K562 (cell line): ENCODE measurements around the gene MYO16. TPM values are rescaled to one million over a fixed set of nuclear protein-coding genes. Genes with fewer than 3 reads are reported as not detected.

ENCODE experiments used
- ATAC-seq: fragments of 200-7000 bp; cut with Tn5 transposase; 3 replicates; pipeline ENCODE4 v1.9.1; 2020; ENCODE audit warnings: moderate library complexity
- BruUV-seq: library from RNA; stranded (reverse); fragments of 400-500 nt; replicated peaks from 2 replicates; lab custom pipeline; 2021; lab: Mats Ljungman, UMichigan
- CTCF ChIA-PET: fragments of 300-600 bp; formaldehyde crosslinking; extraction: SDS; loops from one replicate; lab custom pipeline; 2021; ENCODE audit warnings: low intra/inter-chr PET ratio; lab: Yijun Ruan, JAX
- POLR2A ChIA-PET: fragments of 300-600, 350-650 bp; sonication (Branson Sonifier 250); formaldehyde crosslinking; extraction: SDS; loops from one replicate; lab custom pipeline; 2021; ENCODE audit warnings: antibody characterized with exemption, inconsistent platforms; lab: Yijun Ruan, JAX
- DNase-seq, 4 experiments: peaks; one replicate each; pipeline versions ENCODE4 v3.0.0 to v3.0.0-alpha.2; 2011 to 2018; ENCODE audit warnings: low spot score in 3 of 4, mixed read lengths in 3 of 4; ENCODE audit errors: extremely low read depth in 1 of 4
- FAIRE-seq: peaks from 2 replicates; lab custom pipeline; 2011; peaks lifted over from hg19 to GRCh38; lab: Jason Lieb, UNC
- H2AFZ ChIP-seq: 2 replicates; pipeline ENCODE4 v1.6.0; 2011; ENCODE audit warnings: low read depth, low read length, control low read depth, inconsistent platforms
- H3K27ac ChIP-seq: fragments of 200-600 bp; 3 replicates; pipeline ENCODE4 v1.8.0; 2011; ENCODE audit warnings: low read depth, mild to moderate bottlenecking, control low read depth, inconsistent platforms, low read length, moderate library complexity, mixed read lengths; ENCODE audit errors: extremely low read depth
- H3K27me3 ChIP-seq, 2 experiments: fragments of 300-600 bp in 1 of 2; 2 replicates in 1 of 2; 3 replicates in 1 of 2; pipeline versions ENCODE4 v1.6.0 to v1.8.0; 2011; ENCODE audit warnings: inconsistent platforms in 2 of 2, low read length in 2 of 2, mild to moderate bottlenecking in 1 of 2, mixed read lengths in 1 of 2, moderate library complexity in 1 of 2; ENCODE audit not compliant: control insufficient read depth in 2 of 2, insufficient read depth in 2 of 2
- H3K36me3 ChIP-seq: fragments of 300-600 bp; 3 replicates; pipeline ENCODE4 v1.8.0; 2011; ENCODE audit warnings: mild to moderate bottlenecking, low read length, inconsistent platforms; ENCODE audit not compliant: control insufficient read depth, insufficient read depth
- H3K4me1 ChIP-seq, 2 experiments: fragments of 200-600 bp in 1 of 2; replicated peaks in 1 of 2; 2 replicates in 1 of 2; 3 replicates in 1 of 2; pipeline versions ENCODE4 v1.5.1 to v1.8.0; 2011; ENCODE audit warnings: inconsistent platforms in 2 of 2, low read length in 2 of 2, mild to moderate bottlenecking in 1 of 2, mixed read lengths in 1 of 2, moderate library complexity in 1 of 2; ENCODE audit not compliant: control insufficient read depth in 2 of 2, insufficient read depth in 2 of 2
- H3K4me2 ChIP-seq: 2 replicates; pipeline ENCODE4 v1.6.1; 2011; ENCODE audit warnings: low read length, control low read depth, inconsistent platforms, mixed read lengths; ENCODE audit not compliant: insufficient read depth
- H3K4me3 ChIP-seq: fragments of 200-600 bp; sonication (generic), shearing (Covaris generic); 2 replicates; pipeline ENCODE4 v1.5.1; 2016; ENCODE audit warnings: control low read depth, inconsistent platforms
- H3K79me2 ChIP-seq: fragments of 200-600 bp; 3 replicates; pipeline ENCODE4 v1.8.0; 2011; ENCODE audit warnings: low read length, inconsistent platforms; ENCODE audit not compliant: control insufficient read depth, insufficient read depth
- H3K9ac ChIP-seq, 2 experiments: 2 replicates each; pipeline versions ENCODE4 v1.6.0 to v1.6.1; 2011; ENCODE audit warnings: low read depth in 2 of 2, low read length in 2 of 2, control low read depth in 1 of 2, inconsistent platforms in 1 of 2, mild to moderate bottlenecking in 1 of 2, mixed read lengths in 1 of 2; ENCODE audit not compliant: insufficient read depth in 1 of 2
- H3K9me1 ChIP-seq: one replicate; pipeline ENCODE4 v1.6.0; 2011; ENCODE audit warnings: inconsistent platforms, mild to moderate bottlenecking, low read length, moderate library complexity; ENCODE audit not compliant: control insufficient read depth, insufficient read depth
- H3K9me3 ChIP-seq: replicated peaks from 2 replicates; pipeline ENCODE4 v1.5.1; 2011; ENCODE audit warnings: low read depth, low read length, inconsistent platforms; ENCODE audit not compliant: control insufficient read depth, insufficient read depth
- H4K20me1 ChIP-seq: replicated peaks from 2 replicates; pipeline ENCODE4 v1.6.1; 2011; ENCODE audit warnings: low read length, inconsistent platforms, mixed read lengths; ENCODE audit not compliant: control insufficient read depth, insufficient read depth
- AFF1 ChIP-seq, 2 experiments: fragments of 450-650 bp; IDR thresholded peaks; 2 replicates each; pipeline ENCODE4 v1.6.1; 2018; ENCODE audit warnings: mild to moderate bottlenecking in 2 of 2, low read depth in 1 of 2; ENCODE audit not compliant: partially characterized antibody in 2 of 2
- BRD9 ChIP-seq: fragments of 450-650 bp; IDR thresholded peaks from 2 replicates; pipeline ENCODE4 v1.6.1; 2018; ENCODE audit warnings: low read depth; ENCODE audit not compliant: partially characterized antibody
- CBFA2T2 ChIP-seq: fragments of 450-650 bp; conservative IDR thresholded peaks from 2 replicates; pipeline ENCODE4 v1.6.1; 2017; ENCODE audit warnings: mild to moderate bottlenecking
- CBX3 ChIP-seq, 2 experiments: IDR thresholded peaks; 1 replicate in 1 of 2; 2 replicates in 1 of 2; pipeline ENCODE4 v1.6.1; 2012; ENCODE audit warnings: inconsistent platforms in 2 of 2, low read length in 2 of 2, borderline replicate concordance in 1 of 2, control low read depth in 1 of 2
- GTF2B ChIP-seq: IDR thresholded peaks from 2 replicates; pipeline ENCODE4 v1.6.1; 2011; ENCODE audit not compliant: insufficient read length; ENCODE audit errors: extremely low read depth
- MBD2 ChIP-seq: sonication (generic); IDR thresholded peaks from 2 replicates; pipeline ENCODE4 v1.6.1; 2016; ENCODE audit warnings: low read depth, borderline replicate concordance
- PREB ChIP-seq: sonication (generic); formaldehyde crosslinking; IDR thresholded peaks from 2 replicates; pipeline ENCODE4 v1.8.1; 2023; ENCODE audit warnings: mild to moderate bottlenecking, missing genetic modification reagents
- RAD51 ChIP-seq: fragments of 450-650 bp; IDR thresholded peaks from 2 replicates; pipeline ENCODE4 v1.7.1; 2016; ENCODE audit warnings: low read depth, mild to moderate bottlenecking, borderline replicate concordance
- ZBTB33 ChIP-seq: sonication (generic); formaldehyde crosslinking; IDR thresholded peaks from 2 replicates; pipeline ENCODE4 v1.8.1; 2023; ENCODE audit warnings: mild to moderate bottlenecking, missing genetic modification reagents
- ZNF239 ChIP-seq: fragments of 250-450 bp; sonication (Bioruptor Pico); IDR thresholded peaks from 2 replicates; pipeline ENCODE4 v1.4.0; 2020; ENCODE audit warnings: mild to moderate bottlenecking
- ZNF507 ChIP-seq: conservative IDR thresholded peaks from 2 replicates; pipeline ENCODE4 v1.6.1; 2017; ENCODE audit warnings: missing genetic modification characterization, missing compliant biosample characterization
- ZNF699 ChIP-seq: fragments of 250-450 bp; sonication (Bioruptor Pico); IDR thresholded peaks from 2 replicates; pipeline ENCODE4 v1.8.0; 2021; ENCODE audit warnings: mild to moderate bottlenecking, moderate library complexity; ENCODE audit not compliant: insufficient replicate concordance
- WGBS: fragments of 100-300 bp; shearing (Covaris generic); methylation state at CpG from one replicate; pipeline ENCODE4 v1.1.6; 2016; ENCODE audit warnings: low coverage, mixed read lengths; ENCODE audit not compliant: insufficient coverage; ENCODE audit errors: missing lambda C conversion rate; 5-methylcytosine and 5-hydroxymethylcytosine counted together
- in situ Hi-C: fragments of 300-500 bp; cut with MboI; formaldehyde crosslinking; loops from 4 replicates; pipeline ENCODE4 v1.15.0; 2018; ENCODE audit warnings: inconsistent platforms, mixed read lengths
- intact Hi-C: fragments of 100-400 bp; cut with micrococcal nuclease; formaldehyde crosslinking; loops from 2 replicates; pipeline ENCODE4 v1.14.2; 2022
- polyA plus RNA-seq, 8 experiments: library from polyadenylated mRNA; depleted of rRNA in 4 of 8; stranded (reverse) in 5 of 8; unstranded in 3 of 8; fragments of >200 nt; fragmentation: Nextera tagmentation in 2 of 8; fragmentation: Illumina TruSeq in 1 of 8; extraction: Ambion mirVana in 2 of 8; extraction: Trizol in 1 of 8; gene quantifications; 2 replicates each; pipeline versions ENCODE4 v1.2.1 to v1.2.3, GENCODE V29; 2011 to 2014; ENCODE audit warnings: inconsistent platforms in 1 of 8, missing spikeins in 1 of 8
- total RNA-seq, 7 experiments: library from RNA; depleted of rRNA in 6 of 7; stranded (reverse); fragments of >200 nt in 6 of 7; fragmentation: Illumina TruSeq in 2 of 7; extraction: Trizol in 2 of 7; gene quantifications; 2 replicates each; pipeline versions ENCODE4 v1.2.1 to v1.2.3, GENCODE V29; 2011 to 2021; ENCODE audit warnings: low replicate concordance in 1 of 7
- TF ChIP-seq, protein P1 (sequence below), 2 experiments: fragments of 450-650 bp; IDR thresholded peaks; 2 replicates each; pipeline ENCODE4 v1.6.1; 2016

The MYO16 gene
- total and polyA plus RNA-seq, 9 of the 15 experiments (the other 6 are each of a cell fraction or from before 2014, with no cell fraction given), result 4.3 to 45.7 (median 12.1) TPM

DNA sequence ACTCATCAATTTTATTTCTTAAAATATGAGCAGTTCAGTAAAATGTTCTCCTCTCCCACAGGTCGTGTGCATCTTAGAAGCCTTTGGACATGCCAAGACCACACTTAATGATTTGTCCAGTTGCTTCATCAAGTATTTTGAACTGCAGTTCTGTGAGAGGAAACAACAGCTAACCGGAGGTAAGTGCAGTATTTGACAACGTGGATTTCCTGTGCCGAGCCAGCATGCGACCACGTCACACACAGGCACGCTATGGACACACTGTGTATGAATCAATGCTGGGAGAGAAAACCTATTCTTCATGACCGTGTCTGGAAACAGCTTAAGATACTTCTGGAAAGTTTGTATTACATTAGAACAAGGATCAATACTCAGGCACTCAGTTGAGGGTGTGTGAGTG is 268.5 kb downstream of the MYO16 start:
- Histone ChIP-seq H3K4me1 (no peaks in the 10 kb centered on the region), H3K4me2 (no peak overlapping the region), H3K4me3 (no peak overlapping the region), H2AFZ (no peak overlapping the region), H3K9ac (no peak overlapping the region), H3K79me2 (no peaks in the 10 kb centered on the region), H3K9me1 (no peaks in the 10 kb centered on the region), H3K27me3 (no peaks in the 10 kb centered on the region), H3K36me3 (0 out of 3 replicates have a peak, but pooled peaks cover 3% of the 10 kb centered on the region), H3K9me3 (no peaks in the 10 kb centered on the region), H4K20me1 (no peaks in the 10 kb centered on the region), H3K27ac (no peak overlapping the region)
- intact Hi-C loops (loop anchor here (5.0 to 10.0 kb wide), 3 partner anchors 123 to 1693 kb away; no protein-coding TSS in a partner anchor), in situ Hi-C loops (no loop called here)
- ATAC-seq, result no peak
- DNase-seq, result no peak
- BruUV-seq, result no TSS peak
- ChIA-PET POLR2A (no interaction called here), CTCF (interaction anchor here (0.6 kb wide), 1 partner anchor 1199 kb away, joined by 3 read pairs; no protein-coding TSS in a partner anchor)
- FAIRE-seq, result no peak
- WGBS, result 76% methylated on average over 7 of the region's 8 CpGs
- no peak for TF ChIP-seq BRD9
- no peak for TF ChIP-seq ZNF239 (CRISPR knock-in tag)
- no peak for TF ChIP-seq GTF2B
- no peak for TF ChIP-seq ZNF699 (CRISPR knock-in tag)
- no peak for TF ChIP-seq ZBTB33
- TF ChIP-seq MBD2, result no peak
- TF ChIP-seq, protein P1, sequence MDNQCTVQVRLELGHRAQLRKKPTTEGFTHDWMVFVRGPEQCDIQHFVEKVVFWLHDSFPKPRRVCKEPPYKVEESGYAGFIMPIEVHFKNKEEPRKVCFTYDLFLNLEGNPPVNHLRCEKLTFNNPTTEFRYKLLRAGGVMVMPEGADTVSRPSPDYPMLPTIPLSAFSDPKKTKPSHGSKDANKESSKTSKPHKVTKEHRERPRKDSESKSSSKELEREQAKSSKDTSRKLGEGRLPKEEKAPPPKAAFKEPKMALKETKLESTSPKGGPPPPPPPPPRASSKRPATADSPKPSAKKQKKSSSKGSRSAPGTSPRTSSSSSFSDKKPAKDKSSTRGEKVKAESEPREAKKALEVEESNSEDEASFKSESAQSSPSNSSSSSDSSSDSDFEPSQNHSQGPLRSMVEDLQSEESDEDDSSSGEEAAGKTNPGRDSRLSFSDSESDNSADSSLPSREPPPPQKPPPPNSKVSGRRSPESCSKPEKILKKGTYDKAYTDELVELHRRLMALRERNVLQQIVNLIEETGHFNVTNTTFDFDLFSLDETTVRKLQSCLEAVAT (IDR thresholded peaks at IDR 0.05), result no peak
- no peak for TF ChIP-seq ZNF507 (tag)
- TF ChIP-seq CBX3 (IDR thresholded peaks at IDR 0.05; ENCODE audit: borderline replicate concordance in 1 of 2, low read length in 2 of 2), result no peak
- TF ChIP-seq PREB (CRISPR knock-in tag), result no peak
- no peak for TF ChIP-seq CBFA2T2
- TF ChIP-seq RAD51, result no peak
- TF ChIP-seq AFF1 (IDR thresholded peaks at IDR 0.05; ENCODE audit: low read depth in 1 of 2, partially characterized antibody in 2 of 2), result no peak
